Activated T-cell treated with anti-CD3 and anti-CD28 coated beads, Interleukin-2, amount 50 U/mL, for 72 hours (primary cell): ENCODE data around the gene NUAK1. TPM values are rescaled to one million over a fixed set of nuclear protein-coding genes. Genes with fewer than 3 reads are reported as not detected.
"Not testable (repeated sequence)": the region's sequence is repeated elsewhere in the genome, so short reads cannot be mapped to it uniquely, and the experiment has no call there.

ENCODE experiments used
- ATAC-seq, 2 donors: fragments of 150-1000 bp; cut with Tn5 transposase; replicated peaks in 1 of 2; 2 replicates each; pipeline ENCODE4 v1.10.0; 2021; ENCODE audit warnings: moderate library complexity in 2 of 2, mild to moderate bottlenecking in 1 of 2
- DNase-seq, 2 donors: peaks; one replicate each; pipeline ENCODE4 v3.0.0; 2021 to 2022; ENCODE audit warnings: mixed read lengths in 1 of 2
- H3K27ac Mint-ChIP-seq: one replicate; pipeline ENCODE4 v1.8.0; 2022; ENCODE audit warnings: mild to moderate bottlenecking, moderate library complexity, mixed read lengths
- H3K27me3 Mint-ChIP-seq: one replicate; pipeline ENCODE4 v1.8.0; 2022; ENCODE audit warnings: low read depth, mixed read lengths
- H3K36me3 Mint-ChIP-seq, 2 donors: one replicate each; pipeline ENCODE4 v1.8.0; 2022; ENCODE audit warnings: mixed read lengths in 2 of 2, mild to moderate bottlenecking in 1 of 2; ENCODE audit not compliant: insufficient read depth in 2 of 2
- H3K4me1 Mint-ChIP-seq: one replicate; pipeline ENCODE4 v1.8.0; 2022; ENCODE audit warnings: low read depth, mixed read lengths
- H3K4me3 Mint-ChIP-seq, 2 donors: one replicate each; pipeline ENCODE4 v1.8.0; 2022; ENCODE audit warnings: mild to moderate bottlenecking in 2 of 2, mixed read lengths in 2 of 2, moderate library complexity in 2 of 2
- H3K9me3 Mint-ChIP-seq, 2 donors: one replicate each; pipeline ENCODE4 v1.8.0; 2022; ENCODE audit warnings: mixed read lengths in 2 of 2
- total RNA-seq, 2 donors: library from RNA; stranded (reverse); gene quantifications; one replicate each; pipeline ENCODE4 v1.2.3, GENCODE V29; 2022

Gene NUAK1
- total RNA-seq, 2 donors from 2014 or later, result 0.14 TPM

DNA sequence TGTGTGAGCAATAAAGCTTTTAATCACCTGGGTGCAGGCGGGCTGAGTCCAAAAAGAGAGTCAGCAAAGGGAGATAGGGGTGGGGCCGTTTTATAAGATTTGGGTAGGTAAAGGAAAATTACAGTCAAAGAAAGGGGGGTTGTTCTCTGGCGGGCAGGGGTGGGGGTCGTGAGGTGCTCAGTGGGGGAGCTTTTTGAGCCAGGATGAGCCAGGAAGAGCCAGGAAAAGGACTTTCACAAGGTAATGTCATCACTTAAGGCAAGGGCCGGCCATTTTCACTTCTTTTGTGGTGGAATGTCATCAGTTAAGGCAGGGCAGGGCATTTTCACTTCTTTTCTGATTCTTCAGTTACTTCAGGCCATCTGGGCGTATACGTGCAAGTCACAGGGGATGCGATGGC lies 3.2 kb upstream of the NUAK1 start:
- not testable (repeated sequence) for H3K27ac Mint-ChIP-seq, DNase-seq, ATAC-seq, H3K4me1 Mint-ChIP-seq, H3K36me3 Mint-ChIP-seq, H3K9me3 Mint-ChIP-seq, H3K4me3 Mint-ChIP-seq
- peaks cover 66% of the 10 kb centered on the region for H3K27me3 Mint-ChIP-seq

DNA sequence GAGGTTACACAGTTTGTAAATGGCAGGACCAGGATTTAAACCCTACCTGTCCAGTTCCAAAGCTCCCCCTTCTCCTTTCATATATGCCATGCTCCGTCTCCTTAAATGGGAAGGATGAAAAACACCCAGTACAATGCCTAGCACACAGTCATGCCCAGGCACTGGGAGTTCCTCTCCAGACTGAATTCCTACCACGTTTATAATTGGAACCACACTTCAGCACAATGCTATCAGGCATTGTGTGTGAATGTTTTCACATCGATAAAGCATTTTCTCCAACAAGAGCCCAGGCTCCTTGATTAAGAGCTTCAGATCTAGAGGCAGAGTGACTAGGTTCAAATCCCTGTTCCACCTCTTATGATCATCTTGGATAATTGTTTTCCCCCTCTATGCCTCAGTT lies 2.7 kb upstream of the NUAK1 start:
- no peak for DNase-seq
- Mint-ChIP-seq H3K4me1 (peaks cover 3% of the 10 kb centered on the region), H3K27me3 (peaks cover 70% of the 10 kb centered on the region), H3K9me3 (no peaks in the 10 kb centered on the region), H3K27ac (no peak overlapping the region), H3K4me3 (no peak overlapping the region), H3K36me3 (no peaks in the 10 kb centered on the region)
- no peak for ATAC-seq

DNA sequence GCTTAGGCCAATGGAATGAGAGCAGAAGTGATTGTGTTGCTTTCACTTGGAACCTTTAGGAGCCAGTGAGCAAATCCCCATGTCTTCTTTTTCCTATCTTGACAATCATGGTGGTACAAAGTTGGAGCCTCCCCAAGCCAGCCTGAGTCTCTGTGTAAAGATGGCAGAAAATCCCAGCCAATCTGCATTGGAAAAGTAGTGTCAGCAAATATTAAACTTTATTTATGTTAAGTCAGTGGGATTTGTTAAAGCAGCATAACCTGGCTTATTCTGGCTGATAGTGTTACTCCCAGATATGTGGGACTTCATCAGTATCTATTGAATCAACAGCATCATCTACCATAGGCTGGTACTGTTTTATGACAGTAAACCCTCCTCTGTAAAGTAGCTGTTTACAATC lies 2.2 kb upstream of the NUAK1 start:
- DNase-seq (no peak), ATAC-seq (no peak)
- Mint-ChIP-seq H3K4me3 (no peak overlapping the region), H3K27ac (no peak overlapping the region), H3K9me3 (no peaks in the 10 kb centered on the region), H3K27me3 (peaks cover 73% of the 10 kb centered on the region), H3K4me1 (peaks cover 7% of the 10 kb centered on the region), H3K36me3 (no peaks in the 10 kb centered on the region)

DNA sequence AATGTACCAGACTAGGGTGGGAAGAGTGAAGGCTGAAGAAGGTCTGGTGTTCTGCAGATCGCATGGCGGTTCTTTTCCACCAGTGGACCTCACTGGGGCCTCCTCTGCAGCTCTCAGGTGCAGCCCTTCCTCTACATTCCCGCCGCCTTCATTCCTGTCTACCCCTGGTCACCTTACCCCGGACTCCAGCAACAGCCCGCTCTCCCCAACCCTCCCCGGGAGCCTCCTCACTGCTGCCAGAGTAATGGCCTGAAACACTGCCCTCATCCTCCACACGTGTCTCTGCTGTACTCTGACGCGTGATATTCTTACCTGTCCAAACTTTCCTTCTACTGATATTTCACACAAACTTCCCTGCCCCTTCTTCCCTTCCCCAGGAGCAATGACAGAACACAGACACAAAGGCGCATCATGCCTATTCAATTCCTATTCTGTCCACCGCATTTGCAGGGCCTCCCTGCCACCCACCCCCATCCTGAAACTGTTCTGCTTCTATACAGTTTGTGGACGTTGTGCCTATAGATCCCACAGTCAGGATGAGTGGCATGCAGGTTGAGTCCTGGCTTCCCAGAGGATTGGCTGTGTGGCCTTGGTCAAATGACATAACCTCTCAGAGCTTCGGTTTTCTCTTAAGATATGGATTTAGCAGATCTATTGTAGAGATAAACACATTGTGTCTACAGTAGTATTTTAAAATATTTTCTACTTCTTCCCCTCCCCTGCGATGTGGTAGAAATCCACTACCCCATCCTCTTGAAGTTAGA lies 1.7 kb upstream of the NUAK1 start:
- H3K4me1 Mint-ChIP-seq, result peaks cover 7% of the 10 kb centered on the region
- H3K27ac Mint-ChIP-seq, result no peak overlapping the region
- no peaks in the 10 kb centered on the region for H3K9me3 Mint-ChIP-seq
- peak overlapping the region; percentile 9 to 53 for H3K4me3 Mint-ChIP-seq
- H3K36me3 Mint-ChIP-seq, result no peaks in the 10 kb centered on the region
- ATAC-seq, result no peak
- H3K27me3 Mint-ChIP-seq, result peaks cover 73% of the 10 kb centered on the region
- DNase-seq, result no peak

DNA sequence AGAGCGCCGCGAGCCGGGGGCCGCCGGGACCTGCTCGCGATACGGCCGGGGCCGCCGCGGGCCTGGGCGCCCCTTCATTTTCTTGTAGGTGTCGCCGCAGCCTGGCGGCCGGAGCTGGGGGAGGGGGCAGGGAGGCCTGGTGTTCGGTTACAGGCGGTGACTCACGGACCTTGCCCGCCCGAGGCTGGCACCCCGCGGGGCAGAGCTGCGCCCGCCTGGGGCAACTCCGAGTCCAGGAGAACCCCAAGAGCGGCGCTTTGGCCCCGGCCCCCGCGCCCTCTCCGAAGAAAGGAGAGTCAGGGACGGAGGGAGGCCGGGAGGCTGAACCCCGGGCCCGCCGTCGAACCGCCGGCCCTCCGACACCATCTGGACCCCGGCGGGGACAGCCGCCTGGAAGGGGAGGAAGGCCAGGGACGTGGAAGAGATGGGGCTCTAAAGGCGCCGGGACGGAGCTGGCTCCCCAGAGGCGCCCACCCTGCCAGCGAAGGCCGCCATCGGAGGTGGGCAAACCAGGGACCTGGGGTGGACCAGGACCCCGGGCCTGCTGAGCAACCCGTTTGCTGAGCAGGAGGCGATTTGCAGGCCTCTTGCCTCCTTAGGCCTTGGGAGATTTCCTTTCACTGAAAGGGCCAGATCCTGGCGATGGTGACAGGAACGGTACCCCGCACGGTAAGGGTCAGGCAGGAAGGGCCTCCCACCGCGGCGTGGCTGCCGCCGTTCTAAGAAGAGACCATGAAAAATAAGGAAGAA lies 843 bp upstream of the NUAK1 start:
- Mint-ChIP-seq H3K27me3 (peaks cover 75% of the 10 kb centered on the region), H3K4me1 (peaks cover 7% of the 10 kb centered on the region), H3K36me3 (no peaks in the 10 kb centered on the region), H3K9me3 (no peaks in the 10 kb centered on the region), H3K27ac (no peak overlapping the region), H3K4me3 (peak overlapping the region; percentile 10 to 22)
- peak; percentile 37 to 53 for DNase-seq
- ATAC-seq, result peak; percentile 78 to 79

DNA sequence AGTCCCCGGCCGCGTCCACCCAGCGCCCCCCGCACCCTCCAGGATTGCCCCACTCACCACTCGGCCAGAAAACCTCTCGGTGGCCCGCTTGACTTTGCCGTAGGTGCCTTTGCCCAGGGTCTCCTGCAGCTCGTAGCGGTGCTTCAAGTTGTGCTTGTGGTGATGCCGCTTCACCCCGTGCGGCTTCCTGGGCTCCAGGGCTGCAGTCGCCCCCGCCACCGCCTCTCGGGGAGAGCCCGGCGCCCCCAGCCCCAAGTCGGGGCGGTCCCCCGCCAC lies 459 bp downstream of the NUAK1 start:
- ATAC-seq (peak; percentile 10 to 12), DNase-seq (peak; percentile 16 to 21)
- Mint-ChIP-seq H3K4me3 (peak overlapping the region; percentile 57 to 77), H3K36me3 (no peaks in the 10 kb centered on the region), H3K27ac (no peak overlapping the region), H3K9me3 (no peaks in the 10 kb centered on the region), H3K27me3 (peaks cover 78% of the 10 kb centered on the region), H3K4me1 (peaks cover 7% of the 10 kb centered on the region)

DNA sequence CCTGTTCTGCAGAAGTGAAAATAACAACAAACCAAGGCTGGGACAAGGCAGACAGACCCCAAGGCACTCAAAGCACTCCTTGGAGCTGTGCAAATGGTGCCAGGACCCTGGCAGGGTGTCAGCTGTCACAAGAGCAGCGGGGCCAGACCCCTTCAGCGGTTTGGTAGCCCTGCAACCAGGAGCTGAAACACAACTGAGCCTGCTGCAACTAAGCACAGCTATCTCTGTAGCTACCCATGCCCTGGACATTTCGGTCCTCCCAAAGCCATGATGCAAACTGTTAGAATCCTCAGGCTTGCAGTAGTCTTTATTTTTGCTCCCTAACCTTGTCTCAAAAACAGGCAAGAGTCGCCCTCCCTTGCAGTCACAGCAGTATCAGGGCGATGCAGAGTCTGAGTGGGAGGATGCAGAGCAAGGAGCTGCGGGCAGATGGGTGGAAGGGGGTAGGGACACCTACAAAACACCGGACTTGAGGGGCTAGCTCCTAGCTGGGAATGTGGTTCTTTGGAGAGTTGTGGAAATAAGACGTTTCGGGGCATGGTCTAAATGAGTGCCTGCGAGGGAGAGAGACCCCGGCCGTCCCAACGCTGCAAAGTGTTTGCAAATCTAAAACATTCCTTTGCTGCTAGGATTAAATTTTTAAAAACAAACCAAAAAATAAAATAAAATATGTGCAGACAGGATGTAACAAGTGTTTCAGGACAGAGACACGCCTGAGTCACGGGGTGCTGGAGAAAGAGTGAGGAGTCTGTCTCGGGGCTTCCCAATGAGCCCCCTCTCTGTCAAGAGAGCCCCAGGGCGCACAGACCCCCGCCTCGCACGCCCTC lies 1.0 kb downstream of the NUAK1 start:
- DNase-seq (no peak), ATAC-seq (no peak)
- H3K27me3 Mint-ChIP-seq, result peaks cover 81% of the 10 kb centered on the region
- H3K36me3 Mint-ChIP-seq, result no peaks in the 10 kb centered on the region
- no peaks in the 10 kb centered on the region for H3K9me3 Mint-ChIP-seq
- peak overlapping the region; percentile 57 to 77 for H3K4me3 Mint-ChIP-seq
- H3K4me1 Mint-ChIP-seq, result peaks cover 7% of the 10 kb centered on the region
- H3K27ac Mint-ChIP-seq, result no peak overlapping the region

DNA sequence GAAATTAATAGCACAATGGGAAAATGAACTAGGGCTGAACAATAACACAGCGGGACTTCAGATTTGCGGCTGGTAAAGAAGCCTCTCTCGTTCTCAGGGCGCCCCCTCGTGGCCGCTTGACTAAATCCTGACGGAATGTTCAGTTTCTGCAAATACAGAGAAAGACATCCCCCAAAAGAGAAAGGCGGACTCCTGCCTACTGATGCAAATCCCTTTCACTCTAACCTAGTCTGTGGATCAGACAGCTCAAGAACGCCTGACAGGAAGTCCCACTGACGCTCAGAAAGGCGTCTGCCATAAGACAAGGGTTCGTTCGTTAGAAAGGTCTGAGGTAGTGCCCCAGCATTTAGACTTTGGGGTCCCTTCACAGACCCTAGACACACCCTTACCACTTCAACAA lies 2.5 kb downstream of the NUAK1 start:
- Mint-ChIP-seq H3K27me3 (peaks cover 75% of the 10 kb centered on the region), H3K27ac (no peak overlapping the region), H3K9me3 (no peaks in the 10 kb centered on the region), H3K36me3 (no peaks in the 10 kb centered on the region), H3K4me1 (peaks cover 7% of the 10 kb centered on the region), H3K4me3 (no peak overlapping the region)
- ATAC-seq, result no peak
- DNase-seq, result peak; percentile 74 to 82

DNA sequence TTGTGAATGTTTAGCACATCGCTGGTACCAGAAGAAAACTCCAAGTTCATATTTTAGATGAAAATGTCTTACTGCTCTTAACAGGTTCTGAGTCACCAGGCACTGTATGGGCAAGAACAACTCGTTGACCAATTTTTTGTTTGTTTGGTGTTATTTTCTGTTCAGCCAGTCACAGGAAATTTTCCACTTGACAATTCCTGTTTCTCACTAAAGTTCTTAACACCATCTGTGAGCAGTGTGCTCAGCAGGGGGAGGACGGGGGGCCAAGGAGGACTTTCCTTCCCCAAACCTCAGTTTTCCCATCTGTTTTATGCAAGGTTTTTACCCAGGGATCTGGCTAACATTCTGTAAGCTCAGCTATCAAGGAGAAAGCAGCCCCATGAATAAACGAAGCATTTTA lies 3.0 kb downstream of the NUAK1 start:
- H3K4me3 Mint-ChIP-seq, result no peak overlapping the region
- H3K36me3 Mint-ChIP-seq, result no peaks in the 10 kb centered on the region
- DNase-seq, result no peak
- no peak overlapping the region for H3K27ac Mint-ChIP-seq
- H3K4me1 Mint-ChIP-seq, result peaks cover 7% of the 10 kb centered on the region
- ATAC-seq, result no peak
- peaks cover 70% of the 10 kb centered on the region for H3K27me3 Mint-ChIP-seq
- H3K9me3 Mint-ChIP-seq, result no peaks in the 10 kb centered on the region

DNA sequence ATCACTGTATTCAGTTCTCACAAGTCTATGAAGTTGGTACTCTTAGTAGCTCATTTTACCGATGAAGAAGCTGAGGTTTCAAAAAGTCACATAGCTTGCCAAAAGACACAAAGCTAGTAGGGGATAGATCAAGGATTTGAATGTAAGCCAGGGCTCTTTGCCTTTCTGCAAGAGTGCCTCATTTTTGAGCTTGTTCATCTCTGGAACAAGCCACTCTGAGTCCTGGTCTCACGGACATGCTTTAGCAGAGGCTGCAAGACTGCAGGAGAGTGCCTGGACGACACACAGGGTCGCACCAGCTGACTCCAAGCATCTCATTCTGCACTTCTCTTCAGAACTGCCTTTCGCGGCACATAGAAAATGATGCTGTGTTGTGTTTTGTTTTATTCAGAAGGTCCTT lies 3.7 kb downstream of the NUAK1 start:
- H3K4me3 Mint-ChIP-seq, result no peak overlapping the region
- no peaks in the 10 kb centered on the region for H3K9me3 Mint-ChIP-seq
- H3K36me3 Mint-ChIP-seq, result no peaks in the 10 kb centered on the region
- peaks cover 69% of the 10 kb centered on the region for H3K27me3 Mint-ChIP-seq
- no peak for DNase-seq
- peaks cover 7% of the 10 kb centered on the region for H3K4me1 Mint-ChIP-seq
- ATAC-seq, result no peak
- H3K27ac Mint-ChIP-seq, result no peak overlapping the region

DNA sequence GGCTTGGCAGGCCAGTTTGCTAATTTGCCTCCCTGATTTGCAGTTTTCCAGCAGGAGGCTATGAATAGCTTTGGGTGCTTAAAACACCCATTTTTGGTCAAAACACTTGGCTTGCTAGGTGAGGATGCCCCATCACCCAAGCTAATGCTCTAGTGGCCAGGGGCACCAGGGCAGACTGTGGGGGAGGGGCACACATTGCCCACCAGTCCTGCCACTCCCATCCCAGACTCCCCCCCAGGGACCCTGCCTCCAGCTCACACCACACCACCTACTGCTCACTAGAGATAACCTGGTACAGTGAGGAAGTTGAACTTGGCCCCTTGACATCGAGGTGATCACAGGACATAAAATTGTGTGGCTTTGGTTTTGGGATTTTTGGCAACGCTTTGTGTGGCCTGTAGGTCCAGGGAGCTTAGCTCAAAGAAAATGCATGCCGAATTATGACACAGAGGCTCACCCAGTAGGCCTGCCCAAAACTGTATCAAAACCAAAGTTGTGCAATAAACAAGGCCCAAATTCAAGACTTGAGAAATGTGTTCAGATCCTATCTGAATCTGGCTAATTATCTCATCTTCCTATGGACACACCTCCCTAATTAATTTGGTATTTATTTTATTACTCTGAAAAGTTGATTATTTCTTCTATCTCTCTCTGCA lies 4.3 kb downstream of the NUAK1 start:
- Mint-ChIP-seq H3K9me3 (no peaks in the 10 kb centered on the region), H3K27ac (no peak overlapping the region), H3K4me3 (no peak overlapping the region), H3K36me3 (no peaks in the 10 kb centered on the region), H3K4me1 (peaks cover 7% of the 10 kb centered on the region), H3K27me3 (peaks cover 73% of the 10 kb centered on the region)
- ATAC-seq (no peak), DNase-seq (no peak)

DNA sequence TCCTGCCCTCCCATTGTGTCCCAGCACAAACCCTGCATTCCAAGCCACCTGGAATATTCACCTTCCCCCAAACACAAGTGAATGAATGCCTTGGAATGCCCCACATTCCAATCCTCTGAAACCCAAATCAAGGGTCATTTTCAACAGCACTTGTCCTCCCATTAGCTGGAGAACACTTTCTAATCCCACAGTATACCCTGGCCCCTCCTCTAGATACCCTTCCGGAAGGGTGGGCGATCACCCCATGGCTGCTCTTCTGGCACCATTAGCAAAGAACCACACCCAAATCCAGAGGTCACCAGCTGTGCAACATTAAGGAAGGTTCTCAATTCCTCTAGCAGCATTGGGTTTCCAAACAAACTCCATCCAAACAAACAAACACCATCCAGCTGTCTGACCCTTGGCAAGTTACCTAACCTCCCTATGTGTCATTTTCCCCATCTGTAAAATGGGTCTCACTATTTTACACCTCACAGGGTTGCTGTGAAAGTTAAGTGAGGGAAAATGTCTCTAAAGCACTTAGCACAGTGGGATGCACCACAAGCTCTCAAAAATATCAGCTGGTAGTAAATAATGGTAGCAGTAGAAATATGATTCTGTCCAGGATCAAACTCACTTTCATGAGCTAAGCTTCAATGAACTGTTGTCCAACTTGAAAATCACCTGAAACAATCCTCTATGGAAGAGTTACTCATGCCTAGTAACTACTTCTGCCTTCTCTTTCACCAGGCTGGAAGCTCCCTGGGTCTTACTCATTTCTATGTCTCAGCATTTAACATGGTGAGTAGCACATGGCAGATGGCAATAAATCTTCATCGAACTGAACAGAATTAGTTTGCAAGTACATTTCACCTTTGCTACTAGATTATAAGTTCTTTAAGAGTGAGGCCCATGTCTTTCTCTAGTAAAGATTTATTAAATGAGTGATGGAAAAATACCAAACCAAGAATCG lies 5.3 kb downstream of the NUAK1 start:
- H3K27me3 Mint-ChIP-seq, result peaks cover 78% of the 10 kb centered on the region
- no peak overlapping the region for H3K27ac Mint-ChIP-seq
- DNase-seq, result no peak
- no peaks in the 10 kb centered on the region for H3K36me3 Mint-ChIP-seq
- ATAC-seq, result no peak
- no peak overlapping the region for H3K4me3 Mint-ChIP-seq
- peaks cover 7% of the 10 kb centered on the region for H3K4me1 Mint-ChIP-seq
- H3K9me3 Mint-ChIP-seq, result no peaks in the 10 kb centered on the region
